ELF-1 (cell line): ENCODE data around the gene PTPN20.
A peak's percentile ranks its signal among the peaks of the same experiment; 100 is the strongest.

Source experiments
- DNase-seq: peaks from one replicate; pipeline ENCODE4 v3.0.0-alpha.2; 2016; ENCODE audit warnings: low read depth, low spot score

Gene PTPN20

DNA sequence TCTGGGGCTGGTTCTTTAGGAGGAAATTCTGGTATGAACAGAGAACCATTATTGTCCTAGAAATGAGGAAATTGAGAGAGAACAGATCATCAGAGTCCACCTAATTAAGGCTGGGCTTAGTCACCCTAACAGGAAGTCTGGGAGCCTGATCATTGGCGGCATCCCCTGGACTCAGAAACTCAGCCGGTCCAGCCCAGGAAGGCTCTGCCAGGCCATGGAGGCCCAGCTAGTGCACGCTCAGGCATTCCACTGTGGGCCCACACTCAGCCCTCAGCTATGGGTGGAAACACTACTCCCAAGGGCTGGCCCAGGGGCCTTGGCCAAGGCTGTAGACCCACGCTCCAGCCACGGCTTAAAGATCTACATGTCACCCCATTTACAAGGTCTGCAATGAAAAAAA lies 109.2 kb downstream of the PTPN20 start:
- no peak for DNase-seq

DNA sequence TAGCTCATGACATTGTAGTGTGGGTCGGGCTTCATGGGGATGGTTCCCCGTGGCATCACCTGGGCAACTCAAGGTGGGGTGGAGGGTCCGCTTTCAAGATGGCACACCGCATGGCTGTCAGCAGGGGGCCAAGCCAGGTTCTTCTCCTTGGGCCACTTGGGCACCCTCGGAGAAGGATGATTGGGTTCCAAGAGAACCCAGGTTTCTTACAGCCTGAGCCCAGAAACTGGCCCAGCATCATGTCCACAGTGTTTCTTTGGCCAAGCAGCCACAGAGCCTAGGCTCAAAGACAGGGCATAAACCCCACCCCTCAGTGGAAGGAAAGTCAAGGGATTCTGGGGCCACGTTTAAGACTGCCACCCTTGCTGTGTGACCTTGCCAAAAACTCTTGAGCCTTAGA lies 110.6 kb downstream of the PTPN20 start:
- DNase-seq: no peak

DNA sequence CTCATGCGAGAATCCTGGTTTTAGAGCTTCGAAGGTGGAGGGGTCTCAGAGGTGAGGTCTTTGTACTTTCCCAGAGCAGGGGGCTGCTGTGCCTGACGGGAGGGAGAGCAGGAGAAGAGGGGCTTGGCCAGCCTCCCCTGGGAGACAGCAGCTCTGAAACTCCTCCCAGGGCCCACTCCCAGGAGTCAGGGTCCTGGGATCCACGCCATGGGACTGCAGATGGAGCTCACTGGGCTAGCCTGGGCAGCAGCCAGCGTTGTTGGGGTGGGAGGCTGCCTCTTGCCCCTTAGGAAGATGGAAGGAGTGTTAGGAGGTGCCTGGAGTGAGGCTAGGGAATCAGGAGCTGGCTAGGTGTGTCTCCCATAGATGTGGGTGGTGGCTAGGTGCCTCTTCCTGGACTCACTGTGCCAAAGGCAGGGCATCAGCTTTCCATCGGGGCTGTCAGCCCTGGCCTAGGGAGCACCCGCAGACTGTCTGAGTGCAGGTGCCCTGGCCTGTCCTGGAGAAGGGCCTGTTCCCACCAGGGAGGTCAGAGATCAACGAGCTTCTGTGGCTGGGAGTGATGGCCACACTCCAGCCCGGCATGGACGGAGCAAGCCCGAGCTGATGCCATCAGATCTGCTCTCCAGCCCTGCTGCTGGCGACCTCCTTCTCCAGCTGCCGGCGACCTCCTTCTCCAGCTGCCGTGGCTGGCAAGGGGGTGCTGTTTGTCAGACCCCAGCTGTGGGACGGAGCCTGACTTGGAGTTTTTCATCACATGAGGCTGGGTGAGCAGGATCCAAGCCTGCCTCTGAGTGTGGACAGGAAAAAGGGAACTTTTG lies 111.3 kb downstream of the PTPN20 start:
- DNase-seq: no peak

DNA sequence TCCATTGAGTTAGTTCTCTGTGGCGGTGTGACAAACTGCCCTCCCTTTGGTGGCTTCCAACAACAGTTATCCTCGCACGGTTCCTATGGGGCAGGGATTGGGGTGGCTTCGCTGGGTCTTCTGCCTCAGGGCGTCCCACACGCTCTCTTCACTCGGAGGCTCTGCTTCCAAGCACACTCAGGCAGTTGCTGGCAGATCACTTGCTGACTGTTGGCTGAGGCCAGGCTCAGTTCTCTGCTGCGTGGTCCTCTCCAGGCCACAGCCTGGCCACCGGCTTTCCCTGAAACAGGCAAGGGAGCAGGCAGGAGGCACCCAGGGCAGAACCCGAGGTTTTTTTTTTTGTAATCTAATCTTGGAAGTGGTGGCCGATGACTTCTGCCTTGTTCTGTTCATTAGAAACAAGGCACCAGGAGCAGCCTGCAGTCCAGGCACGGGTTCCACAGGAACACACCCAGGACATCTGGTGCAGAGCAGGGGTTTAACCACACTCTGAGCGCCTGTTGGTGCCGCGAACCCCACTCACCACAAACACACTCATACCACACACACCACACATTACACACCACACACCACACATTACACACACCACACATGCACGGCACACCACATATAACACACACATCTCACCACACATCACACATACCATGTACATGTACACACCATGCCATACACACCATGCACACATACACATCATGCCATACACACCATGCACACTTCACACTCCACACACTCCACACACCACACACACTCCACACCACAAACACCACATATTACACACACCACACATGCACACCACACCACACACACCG lies 112.2 kb downstream of the PTPN20 start:
- no peak for DNase-seq

DNA sequence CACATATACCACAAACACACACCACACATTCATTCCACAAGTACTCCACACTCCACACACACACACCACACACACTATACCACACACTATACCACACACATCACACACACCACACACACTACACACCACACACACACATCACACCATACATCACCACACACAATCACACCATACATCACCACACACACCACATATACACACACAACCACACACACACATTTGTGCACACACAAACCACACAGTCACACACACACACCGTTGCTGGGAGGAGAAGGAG lies 112.8 kb downstream of the PTPN20 start:
- no peak for DNase-seq

DNA sequence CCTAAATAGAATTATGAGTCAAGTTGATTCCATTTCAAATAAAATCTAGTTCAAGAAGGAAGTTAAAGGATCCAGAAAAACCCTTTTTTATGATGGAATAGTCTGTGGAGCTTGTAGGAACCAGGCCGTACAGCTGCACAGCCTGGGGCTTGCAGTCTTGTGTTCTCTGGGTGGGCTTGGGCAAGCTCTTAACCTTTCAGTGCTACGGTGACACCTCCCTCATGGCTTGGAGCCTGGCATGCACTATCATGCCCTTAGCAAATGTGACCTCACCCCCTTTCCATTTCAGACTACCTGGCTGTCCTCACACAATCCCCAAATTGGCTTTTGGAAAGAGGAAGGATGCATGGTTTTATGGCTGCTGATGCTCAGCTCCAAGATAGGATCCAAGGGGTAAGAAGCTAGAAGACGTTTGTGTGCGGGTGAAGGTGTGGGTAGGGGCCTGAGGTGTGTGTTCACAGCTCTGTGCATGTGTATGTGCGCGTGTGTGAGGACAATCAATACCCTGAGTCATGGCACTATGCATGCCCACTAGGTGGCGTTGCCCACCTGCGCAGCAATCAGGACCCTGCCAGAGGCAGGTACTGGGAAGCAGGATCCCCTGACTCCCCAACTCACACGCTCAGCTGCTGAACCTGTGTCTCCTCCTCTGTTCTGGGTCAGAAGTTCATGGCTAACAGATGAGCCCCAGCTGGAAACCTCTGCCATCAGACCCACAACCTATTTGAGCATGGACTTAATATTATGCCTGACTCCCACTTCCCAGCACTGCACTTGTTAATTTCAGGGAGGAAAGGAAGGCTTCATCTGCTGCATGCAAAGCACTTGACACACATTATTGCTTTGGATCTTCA lies 113.4 kb downstream of the PTPN20 start:
- peak; percentile 81 for DNase-seq

DNA sequence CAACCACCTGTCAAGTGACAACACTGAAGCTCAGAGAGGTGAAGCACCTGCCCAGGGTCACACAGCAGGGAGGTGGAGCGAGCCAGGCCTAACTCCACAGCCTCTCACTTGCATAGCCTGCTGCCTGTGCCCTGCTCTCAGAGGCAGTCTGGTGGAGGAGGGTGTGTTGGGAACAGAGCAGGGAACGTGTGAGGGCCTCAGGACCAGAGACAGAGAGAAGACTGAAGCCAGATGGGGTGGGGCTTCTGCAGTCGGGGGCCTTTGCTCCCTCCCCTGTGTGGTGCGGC lies 114.0 kb downstream of the PTPN20 start:
- DNase-seq: no peak

DNA sequence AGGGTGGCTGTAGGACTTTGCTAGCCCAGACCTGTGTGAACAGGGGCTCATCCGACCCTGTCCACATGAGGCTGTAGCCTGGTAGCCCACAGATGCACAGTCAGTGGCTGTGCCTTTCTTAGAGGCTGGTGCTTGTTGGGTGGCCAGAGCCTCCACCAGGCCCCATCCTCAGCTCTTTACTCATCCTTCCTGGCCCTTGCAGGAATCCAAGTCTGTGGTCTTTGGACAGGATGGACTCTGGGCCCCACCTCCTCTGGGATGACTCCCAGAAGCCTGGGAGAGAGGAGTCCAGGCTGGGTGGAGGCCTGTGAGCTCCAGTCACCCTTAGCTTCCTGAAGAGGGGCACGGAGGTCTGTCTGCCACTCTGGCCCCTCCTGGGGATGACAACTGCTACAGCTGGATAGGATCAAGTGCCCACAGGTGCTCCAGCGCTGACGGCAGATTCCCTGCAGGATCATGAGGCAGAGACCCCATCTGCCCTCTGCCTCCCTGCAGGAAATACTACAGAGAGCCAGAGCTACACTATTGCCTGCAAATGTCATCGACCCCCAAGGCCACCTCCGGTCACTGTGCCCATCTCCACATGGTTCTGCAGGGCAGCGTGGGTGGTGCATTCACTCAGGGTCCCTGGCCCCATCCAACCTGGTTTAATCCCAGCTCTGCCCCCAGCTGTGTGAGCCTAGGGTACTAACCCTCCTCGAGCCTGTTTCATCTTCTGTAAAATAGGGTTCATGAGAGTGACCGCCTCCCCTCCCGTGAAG lies 114.5 kb downstream of the PTPN20 start:
- DNase-seq: no peak

DNA sequence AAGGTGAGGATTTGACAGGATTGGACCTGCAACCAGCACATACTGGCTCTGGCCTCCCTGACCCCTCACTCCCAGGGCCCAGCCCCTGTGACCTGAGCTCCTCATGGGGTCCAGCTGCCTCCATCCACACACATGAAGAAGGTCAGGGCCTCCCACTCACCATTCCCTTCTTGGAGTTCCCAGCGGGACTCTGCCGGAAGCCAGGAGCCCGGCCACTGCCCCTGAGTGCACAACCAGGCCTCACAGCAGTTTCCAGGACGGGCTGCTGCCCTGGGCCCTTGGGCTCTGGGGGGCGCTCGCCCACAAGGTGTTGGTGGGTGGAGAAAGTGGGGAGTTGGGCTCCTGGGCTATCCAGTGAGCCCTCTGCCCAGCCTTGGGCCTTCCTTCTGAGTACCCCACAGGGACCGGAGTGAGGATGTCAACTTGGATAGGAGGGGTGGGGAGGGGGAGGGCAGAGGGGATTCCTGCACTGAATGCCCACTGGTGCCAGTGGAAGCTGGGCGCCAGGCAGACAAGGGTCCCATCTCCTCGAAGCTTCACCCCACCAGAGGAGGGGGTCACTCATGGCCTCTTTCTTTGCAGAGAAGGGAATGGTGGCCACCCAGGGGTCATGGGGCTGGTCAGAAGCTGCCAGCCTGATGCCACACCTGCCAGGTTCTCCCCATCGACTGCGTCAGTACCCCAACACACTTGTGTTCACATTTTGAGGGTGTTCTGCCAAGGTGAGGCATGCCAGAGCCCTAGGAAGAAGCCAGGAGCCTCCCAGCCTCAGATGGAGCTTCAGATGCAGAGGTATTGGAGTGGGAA lies 115.3 kb downstream of the PTPN20 start:
- DNase-seq: no peak

DNA sequence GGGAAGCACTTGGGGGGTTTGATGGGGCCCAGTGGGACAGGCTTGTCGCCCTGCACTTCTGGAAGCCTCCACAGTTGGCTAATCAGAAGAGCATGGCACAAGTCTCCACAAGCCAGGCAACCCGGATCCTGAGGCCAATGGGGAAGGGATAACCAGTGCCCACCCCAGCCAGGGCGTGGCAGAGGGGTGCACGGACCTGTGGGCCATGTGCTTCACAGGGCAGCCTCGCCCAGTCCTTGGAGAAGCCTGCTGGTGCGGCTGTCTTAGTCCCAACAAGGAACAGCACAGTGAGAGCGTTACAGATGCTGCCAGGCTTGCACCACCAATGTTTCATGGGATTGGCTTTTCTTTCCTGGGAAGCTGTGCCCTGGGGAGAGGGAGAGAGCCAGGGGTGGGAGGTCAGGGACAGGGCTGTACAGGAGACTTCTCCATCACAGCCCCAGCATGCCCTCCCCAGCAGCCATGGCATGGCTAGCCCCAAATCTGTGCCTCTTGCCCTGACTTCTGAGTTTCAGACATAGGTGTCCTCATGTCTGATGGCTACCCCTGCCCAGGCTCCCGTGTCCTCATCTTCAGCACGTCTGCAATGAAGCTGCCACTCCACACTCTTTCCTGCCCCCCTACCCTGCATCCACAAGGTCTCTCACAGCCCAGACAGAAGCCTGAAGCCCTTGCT lies 116.0 kb downstream of the PTPN20 start:
- DNase-seq: no peak

DNA sequence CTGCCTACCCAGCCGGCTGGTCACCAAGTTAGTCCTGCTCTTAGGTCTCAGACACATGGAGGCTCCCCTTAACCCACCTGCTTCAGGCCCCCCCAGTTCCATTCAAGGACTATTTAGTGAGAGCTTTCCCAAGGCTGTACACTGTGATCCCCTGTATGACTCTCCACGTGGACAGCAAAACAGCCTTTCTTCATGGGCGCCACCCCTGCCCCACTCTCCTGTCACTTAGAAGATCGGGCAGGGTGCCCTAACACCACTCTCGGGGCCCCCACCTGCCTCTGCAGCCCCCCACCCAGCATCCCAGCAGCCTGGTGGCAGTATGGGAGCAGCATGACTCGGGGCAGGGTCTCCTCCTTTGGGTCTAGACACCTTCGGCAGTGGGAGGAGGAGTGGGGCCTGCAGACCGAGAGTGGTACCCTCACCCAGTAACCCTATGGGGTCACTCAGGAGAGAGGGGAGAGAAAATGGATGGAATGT lies 116.6 kb downstream of the PTPN20 start:
- DNase-seq: no peak

DNA sequence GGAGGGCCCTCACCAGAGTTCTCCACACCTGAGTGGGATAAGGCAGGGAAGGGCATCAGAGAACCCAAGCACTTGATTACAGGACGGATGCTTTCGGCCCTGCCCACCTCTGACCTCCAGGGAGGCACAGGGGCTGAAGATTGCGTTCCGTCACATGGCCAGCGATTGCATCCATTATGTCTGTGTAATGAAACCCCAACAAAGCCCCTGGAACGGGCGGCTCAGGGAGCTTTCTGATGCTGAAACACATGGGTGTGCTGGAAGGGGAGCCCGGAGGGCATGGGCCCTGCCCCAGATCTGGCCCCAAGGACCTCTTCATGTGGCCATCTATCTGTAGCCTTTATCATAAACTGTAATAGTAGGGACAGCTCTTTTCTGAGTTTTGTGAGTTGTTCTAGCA lies 117.2 kb downstream of the PTPN20 start:
- no peak for DNase-seq

DNA sequence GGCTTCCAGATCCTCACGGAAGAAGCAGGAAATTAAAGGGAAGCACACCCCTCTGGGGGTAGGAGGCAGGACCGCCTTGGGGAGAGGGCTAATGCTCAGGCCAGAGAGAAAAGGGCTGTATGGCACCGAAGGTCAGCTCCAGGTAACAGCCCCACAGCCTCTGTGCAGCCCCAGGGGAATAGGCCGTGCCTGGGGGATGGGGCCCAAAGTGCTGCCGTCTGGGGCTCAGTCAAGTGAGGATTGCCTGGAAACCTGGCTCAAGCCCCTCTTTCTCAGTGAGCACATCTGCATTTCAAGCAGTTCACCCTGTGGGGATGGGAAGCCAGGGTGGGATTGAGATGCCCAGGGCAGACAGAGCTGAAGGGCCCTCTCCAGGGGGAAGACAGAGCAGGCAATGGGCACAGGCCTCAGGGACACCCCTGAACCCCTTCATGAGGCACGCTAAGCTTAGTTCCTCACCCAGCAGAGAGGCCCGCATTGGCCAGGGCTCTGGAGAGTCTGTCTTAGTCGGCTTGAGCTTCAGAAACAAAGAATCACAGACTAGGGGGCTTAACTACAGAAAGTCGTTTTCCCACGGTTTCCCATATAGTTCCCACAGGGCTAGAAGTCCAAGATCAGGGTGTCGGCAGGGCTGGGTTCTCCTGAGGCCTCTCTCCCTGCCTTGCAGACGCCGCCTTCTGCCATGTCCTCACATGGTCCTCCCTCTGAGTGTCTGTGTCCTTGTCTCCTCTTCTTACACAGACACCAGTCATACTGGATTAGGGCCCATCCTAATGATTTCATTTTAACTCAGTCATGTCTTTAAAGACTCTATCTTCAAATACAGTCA lies 118.2 kb downstream of the PTPN20 start:
- DNase-seq: no peak

DNA sequence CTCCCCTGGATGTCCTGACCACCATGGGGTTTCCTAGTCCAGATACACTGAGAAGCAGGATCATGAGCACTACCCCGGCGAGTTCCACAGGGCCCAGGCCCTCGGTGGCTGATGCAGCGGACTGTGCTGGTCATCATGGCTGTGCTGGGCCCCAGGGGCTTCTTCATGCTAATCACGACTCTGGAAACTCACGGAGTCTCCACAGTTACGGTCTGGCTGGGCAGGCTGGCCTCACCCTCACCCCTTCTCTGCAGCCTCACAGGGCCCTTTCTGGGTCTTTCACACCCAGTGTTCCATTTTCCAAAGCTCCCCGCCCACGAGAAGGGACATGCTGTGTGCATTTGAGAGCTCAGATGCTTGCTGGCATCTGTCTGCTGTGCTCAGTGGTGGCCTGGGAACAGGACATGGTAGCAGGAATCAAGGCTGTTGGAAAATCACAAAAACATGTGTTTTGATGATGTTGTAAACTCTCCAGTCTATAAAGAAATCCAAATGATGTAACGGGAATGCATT lies 119.0 kb downstream of the PTPN20 start:
- DNase-seq: no peak

DNA sequence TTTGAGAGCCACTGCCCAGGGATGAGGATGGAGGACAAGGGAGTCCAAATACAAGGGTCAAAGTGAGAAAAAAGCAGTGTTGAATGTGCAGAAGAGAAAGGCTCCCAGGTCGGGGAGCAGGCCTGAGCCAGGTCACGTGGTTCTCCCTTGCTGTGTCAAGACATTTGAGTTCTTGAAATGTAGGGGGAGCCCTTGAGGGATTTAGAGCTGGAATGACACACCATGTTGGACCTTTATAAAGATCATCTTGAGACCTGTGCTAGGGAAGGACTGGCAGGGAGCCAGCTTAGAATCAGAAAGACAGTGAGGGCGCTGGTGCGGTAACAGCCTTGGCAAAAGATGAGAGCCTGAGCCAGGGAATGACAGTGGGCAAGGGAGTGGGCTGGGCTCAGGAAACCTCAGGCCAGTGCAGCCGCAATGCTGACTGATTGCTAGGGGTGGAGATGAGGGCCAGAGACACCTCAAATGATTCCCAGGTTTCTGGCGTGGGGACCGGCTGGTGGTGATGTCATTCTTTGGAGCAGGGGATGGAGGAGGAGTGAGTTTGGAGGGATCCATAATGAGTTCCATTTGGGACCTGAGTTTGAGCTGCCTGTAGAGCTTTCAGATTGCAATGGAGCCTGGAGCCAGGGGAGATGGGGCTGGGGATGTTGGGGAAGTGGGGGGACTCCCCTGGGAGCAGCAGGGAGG lies 120.1 kb downstream of the PTPN20 start:
- DNase-seq: peak; percentile 25

DNA sequence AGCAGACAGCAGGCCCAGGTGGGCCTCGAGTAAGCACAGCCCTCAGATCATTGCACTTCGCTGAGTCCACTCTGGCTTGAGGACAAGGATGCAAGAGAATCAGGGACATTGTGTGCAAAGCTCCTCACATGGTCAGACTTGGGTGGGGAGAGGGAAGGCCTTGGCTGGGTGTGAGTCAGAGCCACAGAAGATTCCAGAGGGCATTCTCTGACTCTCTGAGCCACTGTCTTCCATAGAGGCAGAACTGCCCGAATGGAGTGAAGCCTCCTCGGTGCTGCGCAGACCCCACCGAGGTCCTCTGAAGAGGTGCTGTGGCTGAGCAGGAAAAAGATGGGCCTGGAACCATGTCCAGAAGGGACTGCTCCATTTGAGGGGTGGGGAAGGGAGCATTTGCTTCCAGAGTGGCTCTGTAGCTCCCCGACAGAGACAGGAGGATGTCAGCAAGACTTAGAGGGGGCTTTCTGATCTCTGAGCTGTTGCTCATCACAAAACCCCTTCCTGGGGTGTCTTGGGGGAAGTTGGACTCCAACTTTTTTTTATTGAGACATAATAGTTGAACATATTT lies 120.8 kb downstream of the PTPN20 start:
- no peak for DNase-seq

DNA sequence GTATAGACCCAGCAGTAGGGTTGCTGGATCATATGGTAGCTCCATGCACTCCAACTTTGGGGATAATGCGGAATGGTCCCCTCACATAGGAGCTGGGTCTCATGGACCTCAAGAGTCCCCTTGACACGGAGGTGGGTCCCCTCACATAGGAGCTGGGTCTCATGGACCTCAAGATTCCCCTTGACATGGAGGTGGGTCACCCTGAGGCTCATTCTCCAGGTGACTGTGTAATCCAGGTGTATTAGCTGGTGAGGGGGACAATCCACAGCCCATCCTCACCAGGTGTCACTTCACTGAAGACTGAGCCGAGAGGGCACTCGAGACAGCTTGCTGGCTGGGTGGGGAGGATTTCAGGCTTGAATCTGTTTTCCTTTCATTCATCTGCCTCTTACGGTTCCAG lies 121.9 kb downstream of the PTPN20 start:
- DNase-seq: no peak
